ENCODE results near the gene LMO7. TPM values are rescaled to one million over a fixed set of nuclear protein-coding genes. Genes with fewer than 3 reads are reported as not detected.

The LMO7 gene
- total RNA-seq, 4 donors from 2014 or later = 60.5 to 108 (median 75.6) TPM

DNA sequence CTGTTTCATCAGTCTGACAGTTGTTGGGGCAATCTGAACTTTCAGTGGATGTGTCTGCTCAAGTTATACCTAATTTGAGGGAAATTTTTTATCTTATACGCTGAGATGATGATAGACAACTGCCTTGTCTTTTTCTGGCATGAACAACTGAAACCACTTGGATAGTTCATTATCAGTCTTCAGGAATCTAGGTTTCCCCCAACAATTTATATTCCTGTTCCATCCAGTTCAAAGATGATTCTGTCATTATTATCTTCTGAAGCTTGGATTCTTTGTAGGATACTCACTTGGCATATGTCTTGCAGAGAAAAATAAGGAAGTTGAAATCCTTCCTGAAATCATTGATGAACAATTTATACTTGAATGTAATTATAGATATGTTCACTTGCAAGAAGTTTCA is 193.7 kb downstream of the LMO7 start:
- intact Hi-C loops (cut with DNase I; ENCODE audit: low total_unique reads) = no loop called here
- 84 to 87% methylated on average over 1 of the region's 1 CpG for WGBS, 2 donors
- no peak for TF ChIP-seq CTCF (IDR thresholded peaks at IDR 0.05)
- TF ChIP-seq POLR2A (IDR thresholded peaks at IDR 0.05) = no peak

GRCh38 chr13:75830842-75831241 is 194.7 kb downstream of the LMO7 start:
- H3K4me3 ChIP-seq (ENCODE audit: low read depth, poor library complexity, severe bottlenecking) = no peak overlapping the region
- WGBS, 2 donors = 87 to 90% methylated on average over 1 of the region's 1 CpG
- no peak for DNase-seq (ENCODE audit: low spot score in 2 of 2)
- intact Hi-C loops (cut with DNase I; ENCODE audit: low total_unique reads) = no loop called here
- no peak for TF ChIP-seq POLR2A (IDR thresholded peaks at IDR 0.05)
- TF ChIP-seq CTCF (IDR thresholded peaks at IDR 0.05) = no peak

More for the DNA sequence above, 193.7 kb downstream of the LMO7 start:
- DNase-seq (ENCODE audit: low spot score in 2 of 2) = no peak
- H3K4me3 ChIP-seq (ENCODE audit: low read depth, poor library complexity, severe bottlenecking) = no peak overlapping the region

DNA sequence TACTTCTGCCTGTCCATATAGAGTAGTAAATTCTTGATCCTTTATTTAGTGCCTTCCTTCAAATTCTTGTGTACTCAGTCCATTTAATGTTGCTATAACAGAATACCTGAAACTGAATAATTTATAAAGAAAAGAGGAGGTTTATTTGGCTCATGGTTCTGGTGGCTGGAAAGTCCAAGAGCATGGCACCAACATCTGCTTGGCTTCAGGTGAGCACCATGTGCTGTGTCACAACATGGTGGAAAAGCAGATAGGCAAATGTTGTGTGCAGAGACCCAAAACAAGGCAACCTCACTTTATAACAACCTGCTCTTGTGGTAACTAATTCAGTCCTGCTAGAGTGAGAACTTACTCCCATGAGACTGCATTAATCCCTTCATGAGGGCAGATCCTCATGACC is 195.3 kb downstream of the LMO7 start:
- H3K4me3 ChIP-seq (ENCODE audit: low read depth, poor library complexity, severe bottlenecking) = no peak overlapping the region
- DNase-seq (ENCODE audit: low spot score in 2 of 2) = no peak
- intact Hi-C loops (cut with DNase I; ENCODE audit: low total_unique reads) = no loop called here
- TF ChIP-seq POLR2A (IDR thresholded peaks at IDR 0.05) (no peak), CTCF (IDR thresholded peaks at IDR 0.05) (no peak)

GRCh38 chr13:75832812-75833211 is 196.7 kb downstream of the LMO7 start:
- WGBS, 2 donors = 94 to 96% methylated on average over 5 of the region's 5 CpGs
- no peak overlapping the region for H3K4me3 ChIP-seq (ENCODE audit: low read depth, poor library complexity, severe bottlenecking)
- no peak for DNase-seq (ENCODE audit: low spot score in 2 of 2)
- intact Hi-C loops (cut with DNase I; ENCODE audit: low total_unique reads) = no loop called here
- TF ChIP-seq POLR2A (IDR thresholded peaks at IDR 0.05) (no peak), CTCF (IDR thresholded peaks at IDR 0.05) (no peak)

GRCh38 chr13:75836441-75836840 is 200.3 kb downstream of the LMO7 start:
- TF ChIP-seq CTCF (IDR thresholded peaks at IDR 0.05) (no peak), POLR2A (IDR thresholded peaks at IDR 0.05) (no peak)
- WGBS, 2 donors = 78 to 84% methylated on average over 4 of the region's 4 CpGs
- no peak overlapping the region for H3K4me3 ChIP-seq (ENCODE audit: low read depth, poor library complexity, severe bottlenecking)
- intact Hi-C loops (cut with DNase I; ENCODE audit: low total_unique reads) = no loop called here
- DNase-seq (ENCODE audit: low spot score in 2 of 2) = no peak

- peak in 1 of 2 donors; percentile 26 for DNase-seq (ENCODE audit: low spot score in 2 of 2)
- TF ChIP-seq POLR2A (IDR thresholded peaks at IDR 0.05) (no peak), CTCF (IDR thresholded peaks at IDR 0.05) (no peak)
- intact Hi-C loops (cut with DNase I; ENCODE audit: low total_unique reads) = no loop called here
- WGBS, 2 donors = 67 to 78% methylated on average over 6 of the region's 6 CpGs
- no peak overlapping the region for H3K4me3 ChIP-seq (ENCODE audit: low read depth, poor library complexity, severe bottlenecking)
These were observed 202.4 kb downstream of the LMO7 start for GRCh38 chr13:75838366-75839005.
